HG02981 (cell line): Measurements from ENCODE around the gene GAB4.
"Not testable (repeated sequence)": the region's sequence is repeated elsewhere in the genome, so short reads cannot be mapped to it uniquely, and the experiment has no call there.

ENCODE experiments used
- ATAC-seq: cut with Tn5 transposase; IDR thresholded peaks from one replicate; pipeline ENCODE4 v1.9.1; 2021; ENCODE audit warnings: mild to moderate bottlenecking, moderate library complexity; ENCODE audit not compliant: unreplicated experiment

The GAB4 gene

GRCh38 chr22:16960220-16960883, 47.7 kb downstream of the GAB4 start:
- no peak for ATAC-seq

- ATAC-seq, result no peak
Observed at GRCh38 chr22:16959345-16959930, 48.6 kb downstream of the GAB4 start.

GRCh38 chr22:16958475-16958874, 49.5 kb downstream of the GAB4 start:
- ATAC-seq, result no peak

- no peak for ATAC-seq
Observed at GRCh38 chr22:16957781-16958180, 50.2 kb downstream of the GAB4 start.

- ATAC-seq, result no peak
Observed at GRCh38 chr22:16956290-16956689, 51.7 kb downstream of the GAB4 start.

GRCh38 chr22:16955678-16956210, 52.3 kb downstream of the GAB4 start:
- ATAC-seq, result no peak

- no peak for ATAC-seq
Observed at GRCh38 chr22:16955081-16955480, 52.9 kb downstream of the GAB4 start.

- no peak for ATAC-seq
Observed at GRCh38 chr22:16954060-16954403, 54.0 kb downstream of the GAB4 start.

GRCh38 chr22:16953206-16954059, 54.6 kb downstream of the GAB4 start:
- ATAC-seq, result no peak

- no peak for ATAC-seq
Observed at GRCh38 chr22:16949561-16949960, 58.5 kb downstream of the GAB4 start.

GRCh38 chr22:16937811-16938210, 70.2 kb downstream of the GAB4 start:
- ATAC-seq, result no peak

- not testable (repeated sequence) for ATAC-seq
Observed at GRCh38 chr22:16937209-16937608, 70.8 kb downstream of the GAB4 start.

- ATAC-seq, result no peak
Observed at GRCh38 chr22:16936625-16937024, 71.4 kb downstream of the GAB4 start.

- no peak for ATAC-seq
Observed at GRCh38 chr22:16935209-16935608, 72.8 kb downstream of the GAB4 start.

GRCh38 chr22:16933291-16934282, 74.4 kb downstream of the GAB4 start:
- no peak for ATAC-seq

GRCh38 chr22:16932577-16932976, 75.4 kb downstream of the GAB4 start:
- no peak for ATAC-seq

GRCh38 chr22:16925407-16925966, 82.5 kb downstream of the GAB4 start:
- ATAC-seq, result no peak

GRCh38 chr22:16922706-16923105, 85.3 kb downstream of the GAB4 start:
- ATAC-seq, result no peak

- no peak for ATAC-seq
Observed at GRCh38 chr22:16922076-16922475, 85.9 kb downstream of the GAB4 start.
